Urothelium cell line (cell line): ENCODE results near the gene TMEM17.

Experiments used
- DNase-seq: peaks from one replicate; pipeline ENCODE4 v3.0.0; 2011; ENCODE audit warnings: low spot score, mixed read lengths
- FAIRE-seq: peaks from 2 replicates; lab custom pipeline; 2011; peaks lifted over from hg19 to GRCh38; lab: Jason Lieb, UNC

The TMEM17 gene

DNA sequence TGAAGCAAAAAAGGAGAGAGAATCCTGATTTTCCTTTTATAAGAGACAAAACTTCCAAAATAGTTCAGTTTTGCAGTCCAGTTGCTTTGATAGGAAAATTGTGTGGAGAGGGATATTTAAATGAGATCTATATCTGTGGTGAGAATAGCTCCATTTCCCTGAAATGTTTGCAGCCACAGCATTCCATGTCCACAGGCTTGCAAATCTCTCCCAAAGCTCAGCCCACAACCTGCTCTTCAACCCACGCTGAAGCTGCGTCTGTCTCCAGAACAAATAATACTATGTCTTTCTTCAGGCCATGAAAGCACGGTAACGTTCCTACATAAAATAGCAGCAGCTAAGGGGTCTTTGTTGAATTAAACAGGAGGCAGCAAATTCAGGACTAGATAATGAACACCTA lies 31.8 kb downstream of the TMEM17 start:
- no peak for DNase-seq
- FAIRE-seq = no peak

GRCh38 chr2:62473246-62473827 lies 32.7 kb downstream of the TMEM17 start:
- FAIRE-seq (no peak), DNase-seq (no peak)

GRCh38 chr2:62472312-62472711 lies 33.7 kb downstream of the TMEM17 start:
- FAIRE-seq = no peak
- no peak for DNase-seq

- DNase-seq (no peak), FAIRE-seq (no peak)
These were observed 34.2 kb downstream of the TMEM17 start for GRCh38 chr2:62471816-62472215.

GRCh38 chr2:62471404-62471803 lies 34.6 kb downstream of the TMEM17 start:
- FAIRE-seq (no peak), DNase-seq (no peak)

DNA sequence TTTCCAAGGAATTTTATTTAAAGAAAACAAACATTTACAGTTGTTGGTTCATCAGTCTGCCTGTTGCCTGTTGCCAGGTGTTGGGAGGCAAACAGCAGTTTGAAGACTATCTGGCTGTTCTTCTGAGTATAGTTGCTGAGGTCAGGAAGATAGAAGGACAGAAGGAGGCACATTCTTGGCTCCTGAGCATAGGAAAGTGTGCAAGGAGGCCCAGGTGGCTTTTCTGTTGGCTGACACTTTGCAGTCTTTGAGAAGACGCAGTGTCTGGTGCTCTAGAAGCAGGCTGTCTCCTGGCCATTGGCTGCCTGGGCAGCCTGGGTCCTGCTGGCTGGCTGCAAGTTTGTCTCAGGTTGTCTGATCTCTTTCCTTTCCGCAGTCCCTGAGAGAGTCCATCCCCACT lies 36.4 kb downstream of the TMEM17 start:
- DNase-seq (no peak), FAIRE-seq (no peak)

- no peak for DNase-seq
- FAIRE-seq = no peak
These were observed 36.9 kb downstream of the TMEM17 start for GRCh38 chr2:62469114-62469513.

DNA sequence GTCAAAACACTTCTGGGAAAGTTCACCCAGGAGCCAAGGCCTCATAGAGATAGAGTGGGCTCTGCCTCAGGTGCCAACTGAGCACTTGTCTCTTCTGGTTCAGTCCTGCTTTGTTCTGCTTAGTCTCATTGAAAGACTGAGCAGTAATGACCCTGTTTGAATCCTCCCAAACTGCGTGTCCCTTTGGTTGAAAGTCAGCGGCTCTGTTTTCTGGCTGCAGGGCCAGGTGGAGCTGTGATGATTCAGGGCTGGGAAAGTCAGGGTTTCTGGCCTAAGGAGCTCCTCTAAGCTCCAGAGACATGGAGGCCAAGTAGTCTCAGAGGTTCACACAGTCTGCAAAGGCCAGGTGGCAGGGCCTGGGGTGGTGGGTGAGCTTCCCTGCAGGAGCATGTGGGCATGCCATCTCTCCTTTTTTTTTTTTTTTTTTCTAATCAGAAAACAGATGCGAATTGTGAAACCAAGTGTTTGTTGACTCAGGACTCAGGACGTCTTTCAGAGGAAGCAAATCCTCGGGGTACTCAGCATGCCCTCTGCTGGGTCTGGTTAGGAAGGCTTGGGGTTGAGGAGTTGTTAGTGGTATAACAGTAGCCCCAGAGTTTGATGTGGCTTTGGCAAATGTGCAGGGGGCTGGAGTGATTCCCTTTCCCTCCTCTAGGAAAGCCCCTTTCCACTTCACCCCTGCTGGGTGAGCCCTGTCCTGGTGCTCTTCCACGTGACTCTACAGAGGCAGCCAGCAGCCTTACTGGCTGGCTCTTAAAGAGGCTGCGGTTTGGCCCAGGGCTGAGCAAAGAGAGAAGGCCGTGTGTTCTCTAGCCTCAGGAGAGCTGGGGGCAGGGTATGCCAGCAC lies 38.3 kb downstream of the TMEM17 start:
- DNase-seq = no peak
- FAIRE-seq = no peak

DNA sequence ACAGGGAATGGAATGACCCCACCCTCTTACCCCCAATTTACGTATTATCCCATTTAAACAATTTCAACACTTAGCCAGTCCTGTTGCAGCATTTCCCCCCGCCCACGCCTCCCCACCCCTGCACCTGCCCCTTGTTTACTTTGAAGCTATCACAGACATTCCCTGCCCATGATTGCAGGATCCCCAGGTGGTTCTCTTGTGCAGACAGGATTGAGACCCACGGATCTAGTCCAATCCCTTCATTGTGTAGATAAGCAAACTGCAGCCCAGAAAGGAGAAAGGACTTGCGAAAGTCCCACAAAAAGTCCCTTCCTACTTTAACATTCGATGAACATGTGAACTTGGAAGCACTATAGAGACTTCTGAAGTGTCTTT lies 38.9 kb downstream of the TMEM17 start:
- FAIRE-seq (no peak), DNase-seq (no peak)

GRCh38 chr2:62466503-62466854 lies 39.5 kb downstream of the TMEM17 start:
- DNase-seq = no peak
- FAIRE-seq = no peak

DNA sequence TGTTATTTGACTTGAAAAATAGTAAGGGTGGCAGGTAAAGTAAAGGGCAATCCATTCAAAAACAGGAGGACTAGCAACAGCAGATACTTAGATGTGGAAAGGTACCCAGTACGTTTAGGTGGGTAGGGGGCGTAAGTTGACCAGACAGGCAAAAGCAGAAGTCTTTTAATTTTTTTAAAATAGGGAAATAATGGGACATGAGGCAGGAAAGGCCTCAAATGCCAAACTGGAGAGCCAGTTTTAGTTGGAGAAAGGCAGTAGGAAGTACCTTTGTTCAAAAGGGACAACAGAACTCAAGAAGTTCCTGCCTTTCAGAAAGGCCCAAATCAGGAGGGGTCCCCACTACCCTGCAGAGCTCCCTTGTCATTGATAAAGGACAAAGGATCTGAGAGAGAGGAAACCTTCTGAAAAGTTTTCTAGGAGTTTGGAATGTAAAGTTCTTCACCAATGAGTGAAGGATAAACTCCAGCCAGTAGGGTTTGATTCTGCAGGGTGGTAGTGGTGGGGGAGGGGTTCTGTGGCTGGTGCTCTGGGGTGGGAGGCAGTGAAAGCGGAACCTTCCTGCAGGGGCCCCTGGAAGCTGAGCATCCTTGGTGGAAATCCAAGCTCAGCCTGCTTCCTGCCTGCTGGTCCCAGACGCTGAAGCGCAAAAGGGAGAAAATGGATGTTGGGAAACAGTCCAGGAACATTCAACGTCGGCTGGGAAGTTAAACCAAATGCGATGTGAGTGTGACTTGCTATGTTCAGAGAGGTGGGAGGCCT lies 40.1 kb downstream of the TMEM17 start:
- DNase-seq (no peak), FAIRE-seq (no peak)

DNA sequence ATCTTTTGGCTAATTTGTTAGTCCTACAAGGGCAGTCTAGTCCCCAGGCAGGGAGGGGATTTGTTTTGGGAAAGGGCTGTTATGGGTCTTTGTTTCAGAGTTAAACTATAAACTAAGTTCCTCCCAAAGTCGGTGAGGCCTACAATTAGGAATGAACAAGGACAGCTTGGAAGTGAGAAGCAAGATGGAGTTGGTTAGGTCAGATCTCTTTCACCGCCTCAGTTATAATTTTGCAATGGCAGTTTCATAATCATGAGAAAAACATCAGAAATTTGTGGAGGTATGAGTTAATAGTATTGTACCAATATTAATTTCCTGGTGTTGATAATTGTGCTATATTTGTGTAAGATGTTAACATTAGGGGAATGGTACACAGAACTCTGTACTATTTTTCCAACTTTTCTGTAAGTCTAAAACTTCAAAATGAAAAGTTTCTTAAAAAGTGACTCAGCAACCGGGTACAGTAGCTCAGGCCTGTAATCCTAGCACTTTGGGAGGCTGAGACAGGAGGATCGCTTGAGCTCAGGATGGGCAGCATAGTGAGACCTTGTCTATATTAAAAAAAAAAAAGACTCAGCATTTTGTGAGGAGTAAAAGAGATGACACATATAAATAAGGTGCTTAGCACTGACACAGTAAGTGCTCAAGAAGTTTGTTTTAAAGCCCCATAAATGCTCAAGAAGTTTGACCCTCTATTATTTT lies 40.8 kb downstream of the TMEM17 start:
- DNase-seq (no peak), FAIRE-seq (no peak)

- FAIRE-seq (no peak), DNase-seq (no peak)
These were observed 41.6 kb downstream of the TMEM17 start for GRCh38 chr2:62464221-62465007.

DNA sequence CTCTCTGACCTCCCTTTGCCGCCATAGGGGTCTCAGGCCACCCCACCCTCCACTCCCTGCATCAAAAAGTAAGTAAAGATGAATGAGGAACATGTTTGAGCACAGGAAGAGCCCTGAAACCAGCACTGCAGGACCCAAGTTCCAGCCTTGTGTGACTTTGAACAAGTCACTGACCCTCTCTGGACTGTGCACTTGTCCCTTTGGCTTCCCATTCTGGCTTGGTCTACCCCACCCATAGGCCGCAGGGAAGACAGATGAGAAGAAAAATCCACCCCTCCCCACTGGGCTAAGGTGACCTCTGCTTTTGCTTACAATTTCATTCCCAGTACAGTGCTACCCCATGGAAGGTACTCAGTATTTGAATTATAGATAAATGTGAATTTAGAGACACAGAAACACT lies 43.8 kb downstream of the TMEM17 start:
- no peak for FAIRE-seq
- no peak for DNase-seq

DNA sequence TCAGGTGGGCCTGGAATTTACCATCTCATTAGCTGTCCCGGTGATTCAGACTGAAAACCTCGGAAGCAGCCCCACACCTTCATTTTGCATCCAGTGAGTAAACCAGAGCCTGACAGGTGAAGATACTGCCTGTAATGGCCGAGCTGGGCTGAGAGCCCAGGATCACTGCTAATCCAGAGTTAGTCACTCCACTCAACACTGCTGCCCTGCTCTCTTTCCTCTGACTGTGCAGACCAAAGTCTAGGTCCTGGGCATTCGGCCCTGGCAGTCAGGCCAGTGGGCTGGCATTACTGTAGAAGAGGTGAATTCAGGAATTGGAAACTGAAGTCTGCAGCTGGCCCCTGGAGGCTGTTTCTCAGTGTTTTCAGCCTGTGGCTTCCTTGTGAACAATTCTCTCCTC lies 44.3 kb downstream of the TMEM17 start:
- no peak for FAIRE-seq
- DNase-seq = no peak

DNA sequence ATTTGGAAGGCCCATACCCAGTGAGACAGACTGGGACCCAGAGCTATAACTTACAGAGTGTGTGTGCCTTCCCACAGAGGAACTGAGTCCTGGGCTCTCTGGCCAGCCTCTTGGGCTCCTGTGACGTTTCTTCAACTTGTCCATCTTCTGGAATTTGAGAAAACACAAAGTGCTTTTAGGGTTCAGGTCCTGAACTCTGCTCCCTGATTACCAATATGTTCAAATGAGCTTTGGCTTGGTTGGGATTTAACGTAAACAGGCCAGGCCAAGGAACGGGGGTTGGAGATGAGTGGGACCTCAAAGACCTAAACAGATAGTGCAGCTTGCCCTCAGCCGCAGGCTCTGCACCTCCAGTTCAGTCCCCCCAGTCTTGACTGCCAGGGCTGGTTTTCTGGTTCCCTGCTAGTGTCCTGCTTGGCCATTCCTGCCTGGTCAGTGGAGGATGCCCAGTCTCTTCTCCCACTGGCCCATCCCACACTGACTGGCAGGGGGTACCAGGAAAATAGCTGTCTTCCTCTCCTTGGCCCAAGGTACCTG lies 44.9 kb downstream of the TMEM17 start:
- FAIRE-seq = no peak
- DNase-seq = no peak

GRCh38 chr2:62460175-62460574 lies 45.8 kb downstream of the TMEM17 start:
- DNase-seq (no peak), FAIRE-seq (no peak)

DNA sequence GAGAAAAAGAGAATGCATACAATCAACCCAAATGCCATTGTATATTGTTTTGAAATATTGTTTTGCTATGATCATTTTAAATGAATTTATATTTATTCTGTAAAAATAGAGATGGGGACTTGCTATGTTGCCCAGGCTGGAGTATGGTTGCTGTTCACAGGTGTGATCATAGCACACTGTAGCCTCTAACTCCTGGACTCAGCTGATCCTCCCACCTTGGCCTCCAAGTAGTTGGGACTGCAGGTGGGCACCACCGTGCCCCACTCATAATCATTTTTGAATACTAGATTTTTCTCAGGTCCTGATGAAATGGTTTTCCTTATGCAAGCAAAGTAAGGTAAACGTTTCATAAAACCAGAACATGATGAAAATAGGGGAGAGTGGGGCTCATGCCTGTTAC lies 46.3 kb downstream of the TMEM17 start:
- no peak for FAIRE-seq
- no peak for DNase-seq

- no peak for DNase-seq
- FAIRE-seq = no peak
These were observed 46.9 kb downstream of the TMEM17 start for GRCh38 chr2:62459106-62459505.

- FAIRE-seq (no peak), DNase-seq (no peak)
These were observed 47.3 kb downstream of the TMEM17 start for GRCh38 chr2:62458671-62459081.
